ENCODE measurements around the gene SMTNL2. TPM values are rescaled to one million over a fixed set of nuclear protein-coding genes. Genes with fewer than 3 reads are reported as not detected.
A peak's percentile ranks its signal among the peaks of the same experiment; 100 is the strongest.
"Not testable (repeated sequence)": the region's sequence is repeated elsewhere in the genome, so short reads cannot be mapped to it uniquely, and the experiment has no call there.

The SMTNL2 gene
- total RNA-seq, 1 donor: not detected

DNA sequence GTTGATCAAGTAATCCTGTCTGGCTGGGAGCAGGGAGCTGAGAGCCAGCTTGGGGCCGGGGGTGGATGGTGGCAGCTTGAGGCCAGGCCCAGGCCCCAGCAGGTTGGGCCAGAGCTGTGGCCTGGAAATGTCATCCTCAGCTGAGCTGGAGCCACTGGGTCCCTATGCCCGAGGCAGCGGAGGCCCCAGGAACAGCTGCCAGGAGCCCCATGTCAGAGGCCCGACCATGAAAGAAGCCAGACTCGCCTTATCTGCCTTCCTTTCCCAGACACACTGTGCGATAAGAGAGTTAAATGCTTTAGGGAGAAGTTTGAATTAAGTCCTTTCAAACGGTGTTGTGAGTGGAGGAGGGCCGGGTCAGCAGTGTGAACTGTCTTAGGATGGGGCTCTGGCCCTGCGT, 3.5 kb downstream of the SMTNL2 start:
- no peaks in the 10 kb centered on the region for H3K36me3 ChIP-seq (ENCODE audit: insufficient read depth, low read length)
- H2AFZ ChIP-seq (ENCODE audit: low read length): no peak overlapping the region
- no peak overlapping the region for H3K4me3 ChIP-seq (ENCODE audit: insufficient read depth, low read length)
- H4K20me1 ChIP-seq (ENCODE audit: insufficient read depth, low read length): no peaks in the 10 kb centered on the region
- DNase-seq (ENCODE audit: insufficient read length, low spot score, missing footprints): peak; percentile 79
- peaks cover 44% of the 10 kb centered on the region for H3K27me3 ChIP-seq (ENCODE audit: insufficient read depth, low read length)
- H3K27ac ChIP-seq (ENCODE audit: low read depth, low read length): no peak overlapping the region
- no peaks in the 10 kb centered on the region for H3K4me1 ChIP-seq (ENCODE audit: insufficient read depth, low read length)
- H3K4me2 ChIP-seq (ENCODE audit: insufficient read depth, low read length): no peak overlapping the region
- no peaks in the 10 kb centered on the region for H3K79me2 ChIP-seq (ENCODE audit: insufficient read depth, low read length)
- no peaks in the 10 kb centered on the region for H3K9me3 ChIP-seq (ENCODE audit: low read depth, low read length)
- TF ChIP-seq, protein P1, sequence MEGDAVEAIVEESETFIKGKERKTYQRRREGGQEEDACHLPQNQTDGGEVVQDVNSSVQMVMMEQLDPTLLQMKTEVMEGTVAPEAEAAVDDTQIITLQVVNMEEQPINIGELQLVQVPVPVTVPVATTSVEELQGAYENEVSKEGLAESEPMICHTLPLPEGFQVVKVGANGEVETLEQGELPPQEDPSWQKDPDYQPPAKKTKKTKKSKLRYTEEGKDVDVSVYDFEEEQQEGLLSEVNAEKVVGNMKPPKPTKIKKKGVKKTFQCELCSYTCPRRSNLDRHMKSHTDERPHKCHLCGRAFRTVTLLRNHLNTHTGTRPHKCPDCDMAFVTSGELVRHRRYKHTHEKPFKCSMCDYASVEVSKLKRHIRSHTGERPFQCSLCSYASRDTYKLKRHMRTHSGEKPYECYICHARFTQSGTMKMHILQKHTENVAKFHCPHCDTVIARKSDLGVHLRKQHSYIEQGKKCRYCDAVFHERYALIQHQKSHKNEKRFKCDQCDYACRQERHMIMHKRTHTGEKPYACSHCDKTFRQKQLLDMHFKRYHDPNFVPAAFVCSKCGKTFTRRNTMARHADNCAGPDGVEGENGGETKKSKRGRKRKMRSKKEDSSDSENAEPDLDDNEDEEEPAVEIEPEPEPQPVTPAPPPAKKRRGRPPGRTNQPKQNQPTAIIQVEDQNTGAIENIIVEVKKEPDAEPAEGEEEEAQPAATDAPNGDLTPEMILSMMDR (IDR thresholded peaks at IDR 0.05; ENCODE audit: extremely low read depth, low read depth, low read length): no peak

DNA sequence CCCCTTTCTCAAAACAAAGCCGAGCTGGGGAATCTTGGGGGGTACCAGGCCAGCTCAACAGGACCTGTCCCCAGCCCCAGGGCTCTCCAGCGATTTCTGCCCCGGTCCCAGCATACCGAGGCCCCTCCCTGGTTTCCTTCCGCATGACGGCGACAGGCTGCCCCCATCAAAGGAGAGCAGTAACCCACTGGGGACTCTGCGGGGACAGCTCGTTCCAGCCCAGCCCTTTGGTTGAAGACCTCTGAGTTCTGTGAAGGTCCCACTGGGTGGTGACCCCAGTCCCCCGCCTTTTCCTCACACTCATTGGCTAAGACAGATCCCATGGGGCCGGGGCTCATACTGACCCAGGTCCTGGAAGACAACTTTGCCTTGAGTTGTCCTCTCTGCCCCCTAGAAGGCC, 4.1 kb downstream of the SMTNL2 start:
- Histone ChIP-seq H3K9me3 (ENCODE audit: low read depth, low read length) (no peaks in the 10 kb centered on the region), H4K20me1 (ENCODE audit: insufficient read depth, low read length) (no peaks in the 10 kb centered on the region), H3K27me3 (ENCODE audit: insufficient read depth, low read length) (peaks cover 38% of the 10 kb centered on the region)

DNA sequence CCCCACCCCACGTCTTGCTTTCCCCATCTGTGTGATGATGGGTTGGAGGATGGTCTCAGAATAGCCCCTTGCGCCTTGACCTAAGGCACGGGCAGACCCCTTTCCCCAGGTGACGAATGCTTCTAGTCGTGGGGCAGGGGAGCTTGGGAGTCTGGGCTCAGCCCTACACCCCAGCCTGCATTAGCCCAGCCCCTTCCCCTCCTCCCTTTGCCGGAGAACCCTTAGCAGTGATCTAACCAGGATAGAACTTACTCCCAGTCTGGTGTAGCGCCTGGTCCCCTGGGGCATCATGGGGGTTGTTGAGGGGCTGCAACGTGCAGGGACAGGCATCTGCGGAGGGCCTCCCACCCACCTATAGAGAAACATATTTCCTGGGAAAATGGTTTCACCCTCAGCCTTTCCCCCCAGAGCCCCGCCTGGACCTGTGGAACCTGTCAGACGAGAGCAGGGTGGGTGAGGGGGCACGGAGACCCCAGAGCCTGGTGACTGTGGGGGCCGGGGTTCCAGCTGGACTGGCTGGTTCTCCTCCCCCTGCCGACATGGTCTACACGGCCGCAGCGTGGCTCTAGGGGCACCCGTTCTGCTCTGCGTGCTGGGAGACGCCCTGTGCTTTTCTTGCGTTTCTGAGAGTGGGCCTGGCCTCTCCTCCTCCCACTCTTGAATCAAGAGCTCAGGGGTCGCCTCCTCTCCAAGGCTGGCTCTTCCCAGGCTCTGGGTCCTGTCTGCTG, 4.7 kb downstream of the SMTNL2 start:
- no peak overlapping the region for H3K4me2 ChIP-seq (ENCODE audit: insufficient read depth, low read length)
- H3K27me3 ChIP-seq (ENCODE audit: insufficient read depth, low read length): peaks cover 31% of the 10 kb centered on the region
- H2AFZ ChIP-seq (ENCODE audit: low read length): no peak overlapping the region

More for the DNA sequence above, 4.1 kb downstream of the SMTNL2 start:
- Histone ChIP-seq H2AFZ (ENCODE audit: low read length) (no peak overlapping the region), H3K79me2 (ENCODE audit: insufficient read depth, low read length) (no peaks in the 10 kb centered on the region), H3K4me3 (ENCODE audit: insufficient read depth, low read length) (no peak overlapping the region), H3K4me1 (ENCODE audit: insufficient read depth, low read length) (no peaks in the 10 kb centered on the region), H3K36me3 (ENCODE audit: insufficient read depth, low read length) (no peaks in the 10 kb centered on the region), H3K27ac (ENCODE audit: low read depth, low read length) (no peak overlapping the region), H3K4me2 (ENCODE audit: insufficient read depth, low read length) (no peak overlapping the region)
- TF ChIP-seq, protein P1 (IDR thresholded peaks at IDR 0.05; ENCODE audit: extremely low read depth, low read depth, low read length): no peak
- peak; percentile 71 for DNase-seq (ENCODE audit: insufficient read length, low spot score, missing footprints)

DNA sequence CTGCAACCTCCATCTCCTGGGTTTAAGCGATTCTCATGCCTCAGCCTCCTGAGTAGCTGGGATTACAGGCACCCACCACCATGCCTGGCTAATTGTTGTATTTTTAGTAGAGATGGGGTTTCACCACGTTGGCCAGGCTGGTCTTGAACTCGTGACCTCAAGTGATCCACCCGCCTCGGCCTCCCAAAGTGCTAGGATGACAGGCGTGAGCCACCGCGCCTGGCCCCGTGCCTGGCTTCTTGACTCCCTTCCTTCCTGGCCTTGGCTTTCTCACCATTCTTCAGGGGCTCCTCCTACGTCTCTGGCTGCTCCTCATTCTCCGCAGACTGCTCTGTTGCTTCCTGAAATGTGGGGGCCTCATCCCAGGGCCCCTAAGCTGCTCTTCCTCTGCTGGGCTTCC, 5.7 kb downstream of the SMTNL2 start:
- H3K4me3 ChIP-seq (ENCODE audit: insufficient read depth, low read length); H3K27ac ChIP-seq (ENCODE audit: low read depth, low read length); H3K79me2 ChIP-seq (ENCODE audit: insufficient read depth, low read length); H3K9me3 ChIP-seq (ENCODE audit: low read depth, low read length); H2AFZ ChIP-seq (ENCODE audit: low read length); H3K36me3 ChIP-seq (ENCODE audit: insufficient read depth, low read length); H3K4me2 ChIP-seq (ENCODE audit: insufficient read depth, low read length); H4K20me1 ChIP-seq (ENCODE audit: insufficient read depth, low read length); DNase-seq (ENCODE audit: insufficient read length, low spot score, missing footprints); H3K4me1 ChIP-seq (ENCODE audit: insufficient read depth, low read length): not testable (repeated sequence)
- H3K27me3 ChIP-seq (ENCODE audit: insufficient read depth, low read length): peaks cover 28% of the 10 kb centered on the region

More for the DNA sequence above, 4.7 kb downstream of the SMTNL2 start:
- peak; percentile 47 for DNase-seq (ENCODE audit: insufficient read length, low spot score, missing footprints)
- Histone ChIP-seq H3K4me3 (ENCODE audit: insufficient read depth, low read length) (no peak overlapping the region), H3K27ac (ENCODE audit: low read depth, low read length) (no peak overlapping the region), H3K79me2 (ENCODE audit: insufficient read depth, low read length) (no peaks in the 10 kb centered on the region), H3K9me3 (ENCODE audit: low read depth, low read length) (no peaks in the 10 kb centered on the region), H3K36me3 (ENCODE audit: insufficient read depth, low read length) (no peaks in the 10 kb centered on the region), H3K4me1 (ENCODE audit: insufficient read depth, low read length) (no peaks in the 10 kb centered on the region), H4K20me1 (ENCODE audit: insufficient read depth, low read length) (no peaks in the 10 kb centered on the region)
- TF ChIP-seq, protein P1 (IDR thresholded peaks at IDR 0.05; ENCODE audit: extremely low read depth, low read depth, low read length): no peak

Data from osteoblast (primary cell).